HG03432 (cell line): ENCODE measurements around the gene CD2.

Source experiments
- ATAC-seq: cut with Tn5 transposase; IDR thresholded peaks from one replicate; pipeline ENCODE4 v1.9.1; 2021; ENCODE audit warnings: mild to moderate bottlenecking, moderate library complexity; ENCODE audit not compliant: unreplicated experiment

Gene CD2

DNA sequence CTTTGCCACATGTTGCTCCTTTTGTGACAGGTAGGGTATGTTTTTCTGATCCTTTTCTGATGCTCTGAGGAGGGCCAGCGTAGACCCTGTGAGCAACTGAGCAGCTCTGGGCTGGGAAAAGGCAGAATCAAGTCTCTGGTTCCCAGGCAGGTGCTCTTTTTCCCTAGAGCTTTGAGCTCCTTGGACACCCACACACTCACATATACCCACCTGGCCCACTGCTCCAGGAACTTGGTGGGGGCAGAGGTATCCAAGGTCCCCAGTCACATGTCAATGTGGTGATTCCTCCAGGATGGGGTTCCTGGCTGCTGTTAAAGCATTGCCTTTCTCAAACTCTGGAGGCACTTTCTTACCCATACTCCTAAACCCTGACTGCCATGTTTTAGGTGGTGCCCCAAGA is 5.4 kb downstream of the CD2 start:
- ATAC-seq = no peak

DNA sequence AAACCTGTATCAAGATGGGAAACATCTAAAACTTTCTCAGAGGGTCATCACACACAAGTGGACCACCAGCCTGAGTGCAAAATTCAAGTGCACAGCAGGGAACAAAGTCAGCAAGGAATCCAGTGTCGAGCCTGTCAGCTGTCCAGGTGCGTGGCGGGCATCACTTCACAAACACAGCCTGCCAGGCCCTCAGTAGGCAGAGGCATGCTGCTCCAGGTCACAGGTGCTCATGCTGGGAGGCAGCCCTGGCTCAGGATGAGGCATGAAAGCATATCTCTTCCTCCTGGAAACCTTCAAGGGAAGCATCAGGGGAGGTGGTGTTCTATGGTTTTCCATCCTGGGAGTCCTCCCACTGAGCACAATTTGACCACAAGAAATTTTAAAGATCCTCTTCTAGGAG is 6.3 kb downstream of the CD2 start:
- ATAC-seq = no peak

DNA sequence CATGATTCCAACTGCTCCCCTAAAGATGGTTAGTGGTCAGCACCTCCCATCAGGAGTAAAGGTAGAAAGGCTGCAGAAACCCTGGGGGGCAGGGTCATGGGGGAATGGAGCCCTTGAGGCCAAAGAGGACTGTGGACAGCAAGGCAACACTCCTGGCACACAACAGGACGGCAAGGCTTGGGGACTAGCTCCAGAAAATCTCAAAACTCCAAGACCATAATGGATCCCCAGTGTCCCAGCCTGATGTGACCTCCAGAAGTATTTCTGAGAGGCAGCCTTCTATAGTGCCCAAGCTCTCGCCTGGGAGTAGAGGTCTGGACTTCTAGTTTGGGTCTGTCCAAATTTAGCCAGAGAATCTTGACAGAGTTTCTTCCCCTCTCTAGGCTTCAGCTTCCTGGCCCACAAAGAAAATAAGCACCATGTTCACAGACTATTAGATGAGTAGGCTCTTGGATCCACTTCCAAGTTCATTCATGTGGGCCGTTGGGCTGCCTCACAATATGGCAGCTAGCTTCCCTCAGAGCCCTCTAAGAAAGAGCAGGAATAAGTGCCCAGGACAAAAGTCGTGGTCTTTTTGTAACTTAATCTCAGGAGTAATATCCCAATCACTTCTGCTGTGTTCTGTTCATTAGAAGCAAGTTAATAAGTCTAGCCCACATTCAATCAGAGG is 6.9 kb downstream of the CD2 start:
- no peak for ATAC-seq

DNA sequence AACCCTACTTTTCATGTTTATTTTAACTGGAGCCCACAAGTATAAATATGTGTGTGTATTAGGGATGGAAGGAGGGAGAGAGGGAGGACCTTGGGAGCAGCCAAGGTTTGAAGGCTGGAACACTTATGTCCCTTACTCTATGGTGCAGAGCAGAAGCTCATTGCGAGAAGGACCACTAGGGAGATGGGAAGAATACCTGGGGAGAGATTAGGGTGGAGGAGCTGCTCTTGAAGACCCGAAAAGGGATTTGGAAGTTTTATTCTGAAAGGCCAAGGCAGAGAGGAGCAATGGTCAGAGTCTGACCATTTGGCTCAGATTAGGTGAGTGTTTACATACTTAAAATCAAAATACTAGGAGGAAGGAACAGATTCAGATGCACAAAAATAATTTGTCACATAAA is 8.1 kb downstream of the CD2 start:
- ATAC-seq = no peak

DNA sequence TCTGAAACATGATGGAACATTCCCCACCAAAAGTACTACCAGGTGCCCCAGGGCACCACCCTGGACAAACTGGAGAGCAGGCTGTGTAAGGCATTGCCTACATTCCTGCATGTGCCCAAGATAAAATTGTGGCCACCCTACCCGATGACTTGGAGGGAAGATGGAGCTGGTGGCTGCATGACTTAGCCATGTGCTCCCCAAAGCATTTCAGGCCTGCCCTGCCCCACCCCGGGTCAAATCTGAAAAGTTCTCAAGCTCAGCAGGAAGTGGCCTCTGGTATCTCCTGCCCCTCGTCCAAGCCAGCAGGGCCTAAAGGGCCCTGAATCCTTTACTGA is 8.5 kb downstream of the CD2 start:
- no peak for ATAC-seq

DNA sequence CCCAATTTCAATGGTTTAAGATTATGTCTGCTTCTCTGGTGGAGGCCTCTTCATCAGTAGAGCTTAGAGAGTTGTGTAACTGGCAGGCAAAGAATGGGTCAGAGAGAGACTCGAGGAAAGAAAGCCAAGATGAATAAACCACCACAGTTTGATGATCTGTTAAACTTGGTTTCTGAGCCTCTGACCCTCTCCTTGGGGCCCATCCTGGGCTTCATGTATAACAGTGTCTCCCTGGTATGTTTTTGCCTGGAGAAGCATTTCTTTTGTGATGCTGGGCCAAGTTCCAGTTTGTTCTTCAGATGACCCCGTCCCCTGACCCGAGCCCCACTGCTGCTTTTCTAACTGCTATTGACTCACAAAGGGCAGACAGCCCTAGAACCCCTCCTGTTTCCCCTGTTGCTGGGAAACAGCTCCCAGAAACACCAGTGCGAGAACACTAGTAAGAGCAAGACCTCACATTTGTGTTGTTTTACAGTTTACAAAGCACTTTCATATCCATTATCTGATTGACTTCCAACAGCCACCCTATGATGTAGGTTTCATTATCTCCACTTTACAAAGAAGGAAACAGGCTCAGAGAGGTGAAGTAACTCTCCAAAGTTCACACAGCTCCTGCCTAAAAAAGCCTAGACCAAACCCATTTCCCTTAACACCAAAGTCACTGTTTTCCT is 9.0 kb downstream of the CD2 start:
- no peak for ATAC-seq

DNA sequence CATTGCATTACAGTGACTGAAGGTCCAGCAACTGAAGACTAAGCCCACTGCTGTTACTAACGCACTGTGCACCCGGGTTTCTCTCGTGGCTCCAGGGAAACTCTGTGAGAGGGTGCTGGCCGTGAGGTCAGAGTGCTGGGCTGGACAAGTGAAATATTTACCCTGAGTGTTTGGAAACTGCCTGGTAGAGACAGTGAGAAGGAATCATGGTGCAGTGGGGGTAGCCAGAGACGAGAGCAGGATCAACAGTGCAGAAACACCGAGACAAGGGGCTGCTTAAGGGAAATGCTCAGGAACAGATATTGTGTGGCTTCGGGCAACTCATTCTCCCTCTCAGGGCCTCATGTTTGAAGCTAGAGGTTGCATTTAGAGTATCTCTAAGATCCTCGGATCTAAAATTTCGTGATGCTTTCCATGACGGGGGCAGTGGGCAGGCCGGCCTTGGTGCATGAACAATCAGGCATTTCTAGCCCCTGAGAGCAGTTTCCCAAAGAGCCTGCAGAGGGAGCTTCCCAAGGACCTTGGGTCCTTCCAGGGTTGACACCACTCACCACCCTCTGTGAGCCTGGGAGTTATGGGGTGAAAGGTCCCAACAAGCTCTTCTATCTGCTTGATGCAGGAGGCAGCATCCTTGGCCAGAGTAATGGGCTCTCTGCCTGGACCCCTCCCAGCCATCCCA is 9.7 kb downstream of the CD2 start:
- no peak for ATAC-seq

DNA sequence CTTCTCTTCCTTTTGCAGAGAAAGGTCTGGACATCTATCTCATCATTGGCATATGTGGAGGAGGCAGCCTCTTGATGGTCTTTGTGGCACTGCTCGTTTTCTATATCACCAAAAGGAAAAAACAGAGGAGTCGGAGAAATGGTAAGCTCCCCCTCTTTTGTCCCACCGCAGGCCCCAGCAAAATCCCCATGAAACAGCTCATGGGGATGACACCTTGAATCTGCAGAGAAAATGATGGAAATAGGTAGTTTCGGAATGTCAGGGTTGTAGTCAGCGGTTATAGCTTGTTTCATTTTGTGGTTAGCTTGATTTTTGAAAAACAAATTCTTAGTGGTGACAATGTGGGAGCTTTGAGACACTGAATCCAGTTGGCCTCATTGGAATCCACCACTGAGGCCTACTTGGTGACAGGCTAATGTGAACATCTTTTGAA is 10.3 kb downstream of the CD2 start:
- ATAC-seq = no peak

DNA sequence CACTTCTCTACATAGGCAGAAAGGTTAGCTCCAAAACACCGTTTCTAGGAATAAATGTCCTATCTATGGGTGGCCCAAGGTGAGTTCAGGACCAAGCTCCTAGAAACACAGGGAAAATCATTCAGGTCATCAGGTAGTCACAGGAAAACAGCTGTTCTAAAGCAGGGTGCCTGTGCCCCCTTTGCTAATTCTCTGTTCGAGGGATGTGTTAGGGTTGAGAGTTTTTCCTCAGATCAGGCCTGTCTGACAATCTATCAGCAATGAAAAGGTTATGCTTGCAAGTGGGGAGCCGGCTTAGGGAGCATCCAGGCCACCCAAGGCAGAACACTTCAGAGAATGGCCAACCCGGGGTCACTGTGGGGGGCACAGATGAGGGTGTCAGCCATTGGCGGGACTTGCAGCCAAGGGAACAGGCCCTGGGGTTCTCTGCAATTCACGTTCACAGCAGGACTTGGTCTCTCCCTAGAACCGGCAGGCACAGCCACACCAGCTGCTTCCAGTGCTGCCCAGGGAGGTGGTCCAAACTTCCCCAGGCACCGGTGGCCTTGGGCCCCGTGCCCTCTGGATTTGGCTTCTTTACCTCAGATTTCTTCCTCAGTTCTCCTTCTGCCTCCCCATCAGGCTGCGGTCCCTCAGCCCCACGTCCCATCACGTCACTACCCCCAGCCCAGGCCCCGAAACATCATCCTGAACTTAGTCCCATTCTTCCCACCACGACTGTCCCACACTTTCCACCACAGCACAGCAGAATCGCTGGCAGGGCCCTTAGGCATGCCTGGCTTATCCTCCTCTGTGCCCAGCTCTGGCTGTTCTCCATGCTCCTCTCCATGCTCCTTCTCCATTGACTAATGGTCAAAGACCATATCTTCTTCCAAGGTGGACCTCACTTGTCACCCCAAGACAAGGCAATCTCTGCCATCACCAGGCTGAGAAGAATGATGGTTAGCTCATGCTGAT is 11.0 kb downstream of the CD2 start:
- ATAC-seq = no peak

DNA sequence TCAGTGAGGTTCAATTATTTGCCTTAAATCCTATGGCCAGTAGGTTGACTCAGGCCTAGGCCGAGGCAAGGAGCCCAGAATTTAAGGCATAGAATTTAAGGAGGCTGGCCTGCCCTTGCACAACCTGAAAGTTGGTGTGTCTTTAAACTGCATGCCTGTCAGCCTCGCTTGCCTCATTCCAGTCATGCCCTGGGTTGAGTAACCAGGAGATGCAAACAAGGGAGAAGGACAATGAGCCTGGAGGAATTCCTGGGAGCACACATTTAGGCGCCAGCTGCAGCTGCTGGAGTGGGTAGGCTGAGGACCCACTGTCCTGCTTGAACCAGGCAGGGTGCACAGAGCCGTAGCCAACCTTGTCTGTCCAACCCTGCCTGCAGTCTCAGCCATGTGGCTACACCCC is 11.7 kb downstream of the CD2 start:
- no peak for ATAC-seq

DNA sequence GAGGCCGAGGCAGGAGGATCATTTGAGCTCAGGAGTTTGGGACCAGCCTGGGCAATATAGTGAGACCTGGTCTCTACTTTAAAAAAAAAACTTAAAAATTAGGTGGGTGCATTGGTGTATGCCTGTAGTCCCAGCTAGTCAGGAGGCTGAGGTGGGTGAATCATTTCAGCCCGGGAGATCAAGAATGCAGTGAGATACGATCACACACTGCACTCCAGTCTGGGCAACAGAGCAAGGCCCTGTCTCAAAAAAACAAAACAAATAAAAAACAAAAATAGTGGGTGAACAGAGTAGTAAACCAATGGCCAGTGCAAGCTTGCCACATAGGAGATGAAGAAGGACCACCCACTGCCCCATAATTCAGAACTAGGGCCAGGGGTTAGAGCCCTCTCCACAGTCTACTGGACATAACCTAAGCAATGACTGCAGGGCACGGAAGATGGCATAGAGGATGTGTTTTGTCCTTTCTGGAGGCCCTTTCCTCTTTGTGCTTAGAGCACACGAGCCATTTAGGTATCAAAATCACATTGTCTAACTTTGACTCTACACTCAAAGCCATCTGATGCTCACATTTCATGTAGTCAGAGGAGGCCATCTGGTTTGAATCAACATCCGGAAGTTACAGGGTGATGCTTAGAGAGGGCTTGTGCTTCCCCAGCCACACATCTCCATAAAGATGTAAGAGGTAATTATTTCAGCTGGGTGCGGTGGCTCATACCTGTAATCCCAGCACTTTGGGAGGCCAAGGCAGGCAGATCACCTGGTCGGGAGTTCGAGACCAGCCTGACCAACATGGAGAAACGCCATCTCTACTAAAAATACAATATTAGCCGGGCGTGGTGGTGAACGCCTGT is 12.6 kb downstream of the CD2 start:
- ATAC-seq = no peak

DNA sequence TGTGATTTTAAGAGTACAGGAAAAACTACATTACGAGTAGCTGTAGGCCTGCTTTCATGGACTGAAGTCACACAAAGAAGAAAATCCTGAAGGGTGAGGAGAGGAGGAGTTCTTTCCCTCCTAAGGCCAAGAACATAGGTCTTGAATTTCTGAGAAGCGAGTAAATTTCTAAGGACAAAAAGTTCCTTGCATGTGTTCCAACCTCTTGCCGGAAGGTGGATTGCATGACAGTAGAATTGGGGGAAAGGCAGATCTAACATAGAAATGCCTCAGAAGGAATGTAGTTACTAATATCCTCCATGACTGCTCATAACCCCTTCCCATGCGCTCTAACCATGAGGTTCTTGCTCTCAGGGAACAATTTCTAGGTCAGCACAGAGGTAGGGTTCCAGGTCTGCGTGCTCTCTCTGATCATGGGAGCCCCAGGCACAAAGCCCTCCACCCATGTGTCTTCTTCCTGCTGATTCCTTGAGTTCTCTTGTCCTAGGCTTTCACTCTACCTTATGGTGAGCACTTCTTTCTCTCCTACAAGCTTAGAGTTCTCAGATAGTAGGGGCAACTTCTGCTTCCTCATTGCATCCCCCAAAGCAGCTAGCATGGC is 13.7 kb downstream of the CD2 start:
- no peak for ATAC-seq

DNA sequence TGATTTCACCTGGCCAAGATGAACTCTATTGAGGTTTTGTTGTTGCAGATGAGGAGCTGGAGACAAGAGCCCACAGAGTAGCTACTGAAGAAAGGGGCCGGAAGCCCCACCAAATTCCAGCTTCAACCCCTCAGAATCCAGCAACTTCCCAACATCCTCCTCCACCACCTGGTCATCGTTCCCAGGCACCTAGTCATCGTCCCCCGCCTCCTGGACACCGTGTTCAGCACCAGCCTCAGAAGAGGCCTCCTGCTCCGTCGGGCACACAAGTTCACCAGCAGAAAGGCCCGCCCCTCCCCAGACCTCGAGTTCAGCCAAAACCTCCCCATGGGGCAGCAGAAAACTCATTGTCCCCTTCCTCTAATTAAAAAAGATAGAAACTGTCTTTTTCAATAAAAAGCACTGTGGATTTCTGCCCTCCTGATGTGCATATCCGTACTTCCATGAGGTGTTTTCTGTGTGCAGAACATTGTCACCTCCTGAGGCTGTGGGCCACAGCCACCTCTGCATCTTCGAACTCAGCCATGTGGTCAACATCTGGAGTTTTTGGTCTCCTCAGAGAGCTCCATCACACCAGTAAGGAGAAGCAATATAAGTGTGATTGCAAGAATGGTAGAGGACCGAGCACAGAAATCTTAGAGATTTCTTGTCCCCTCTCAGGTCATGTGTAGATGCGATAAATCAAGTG is 14.3 kb downstream of the CD2 start:
- ATAC-seq = no peak

DNA sequence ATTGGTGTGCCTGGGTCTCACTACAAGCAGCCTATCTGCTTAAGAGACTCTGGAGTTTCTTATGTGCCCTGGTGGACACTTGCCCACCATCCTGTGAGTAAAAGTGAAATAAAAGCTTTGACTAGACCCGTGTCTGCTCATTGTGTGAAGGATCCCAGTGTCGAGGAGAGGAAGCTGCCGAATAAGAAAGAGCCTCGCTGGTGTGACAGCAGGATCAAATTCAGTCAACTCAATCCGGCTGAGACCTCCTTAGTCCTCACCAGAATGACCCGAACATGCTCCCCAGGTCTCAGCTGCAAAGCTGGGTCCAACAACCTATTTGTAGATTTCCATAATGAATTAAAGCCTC is 14.8 kb downstream of the CD2 start:
- no peak for ATAC-seq

DNA sequence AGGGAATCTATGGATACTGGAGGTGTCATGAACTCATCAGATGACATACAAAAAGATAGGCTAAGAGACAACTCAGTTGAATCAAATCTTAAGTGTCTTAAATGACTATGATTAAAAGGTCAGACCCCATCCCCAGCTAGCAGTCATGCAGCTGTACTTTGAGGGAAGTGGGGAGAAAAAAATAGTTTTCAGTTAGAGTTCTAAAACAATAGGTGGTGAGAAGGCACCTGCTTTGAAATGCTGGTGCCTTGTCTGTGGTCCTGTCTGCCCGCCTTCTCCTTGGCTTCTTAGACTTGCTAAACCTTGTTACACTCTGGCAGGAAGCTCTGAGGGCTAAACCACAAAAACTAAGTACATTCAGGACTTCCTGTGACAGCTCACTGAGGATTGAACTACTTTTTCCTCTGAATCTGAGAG is 15.3 kb downstream of the CD2 start:
- peak; percentile 92 for ATAC-seq

DNA sequence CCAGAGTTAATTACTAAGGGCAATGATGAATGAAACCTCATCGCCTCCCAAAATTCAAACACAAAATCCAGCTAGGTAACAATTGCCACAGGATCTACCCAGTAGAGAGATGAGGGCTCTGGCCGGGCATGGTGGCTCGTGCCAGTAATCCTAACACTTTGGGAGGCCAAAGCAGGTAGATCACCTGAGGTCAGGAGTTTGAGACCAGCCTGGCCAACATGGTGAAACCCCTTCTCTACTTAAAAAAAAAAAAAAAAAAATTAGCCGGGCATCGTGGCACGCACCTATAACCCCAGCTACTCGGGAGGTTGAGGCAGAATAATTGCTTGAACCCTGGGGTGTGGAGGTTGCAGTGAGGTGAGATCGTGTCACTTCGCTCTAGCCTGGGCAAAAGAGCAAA is 15.8 kb downstream of the CD2 start:
- ATAC-seq = peak; percentile 11

DNA sequence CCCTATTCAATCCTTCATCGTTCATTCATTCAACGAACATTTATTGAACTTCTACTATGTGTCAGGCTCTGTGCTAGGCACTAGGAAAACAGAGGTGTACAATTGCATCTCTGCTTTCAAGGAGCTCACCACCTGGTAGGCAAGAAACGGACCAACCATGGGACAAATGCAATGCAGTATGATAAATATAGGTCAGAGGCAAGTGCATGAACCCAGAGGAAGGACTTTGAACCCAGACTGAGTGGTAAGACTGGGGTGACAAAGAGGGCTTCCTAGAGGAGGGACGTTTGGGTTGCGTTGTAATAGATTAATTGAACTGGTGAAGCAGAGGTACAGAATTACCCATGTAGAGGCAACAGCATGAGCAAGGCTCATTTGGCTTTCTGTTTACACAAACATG is 16.4 kb downstream of the CD2 start:
- ATAC-seq = no peak

DNA sequence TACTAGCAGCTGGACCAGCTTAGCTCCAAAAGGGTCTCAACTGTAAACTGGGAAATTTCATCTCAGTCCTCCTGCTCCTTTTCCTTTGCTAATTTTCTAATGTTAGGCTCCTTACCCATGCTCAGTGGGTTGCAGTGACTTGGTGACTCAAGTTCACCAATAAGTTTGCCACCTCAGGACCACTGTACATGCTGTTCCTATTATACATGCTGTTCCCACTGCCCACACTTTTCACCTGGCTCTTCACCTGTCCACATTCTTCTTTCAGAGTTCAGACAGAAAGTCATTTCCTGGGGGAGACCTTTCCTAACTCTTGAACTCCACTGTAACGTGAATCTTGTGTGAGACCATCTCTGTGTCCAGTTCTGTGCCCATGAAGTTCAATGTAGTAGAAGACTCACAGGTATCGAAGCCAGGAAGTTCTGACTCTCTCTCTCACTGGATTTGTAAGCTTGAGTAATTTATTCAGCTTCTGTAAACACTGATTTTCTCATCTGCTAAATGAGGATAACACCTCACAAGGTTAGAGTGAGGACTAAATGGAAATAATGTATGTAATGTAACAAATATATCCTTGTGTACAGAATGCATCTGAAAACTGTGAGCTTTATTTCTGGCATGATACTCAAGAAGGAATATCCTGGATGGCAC is 17.9 kb downstream of the CD2 start:
- no peak for ATAC-seq

DNA sequence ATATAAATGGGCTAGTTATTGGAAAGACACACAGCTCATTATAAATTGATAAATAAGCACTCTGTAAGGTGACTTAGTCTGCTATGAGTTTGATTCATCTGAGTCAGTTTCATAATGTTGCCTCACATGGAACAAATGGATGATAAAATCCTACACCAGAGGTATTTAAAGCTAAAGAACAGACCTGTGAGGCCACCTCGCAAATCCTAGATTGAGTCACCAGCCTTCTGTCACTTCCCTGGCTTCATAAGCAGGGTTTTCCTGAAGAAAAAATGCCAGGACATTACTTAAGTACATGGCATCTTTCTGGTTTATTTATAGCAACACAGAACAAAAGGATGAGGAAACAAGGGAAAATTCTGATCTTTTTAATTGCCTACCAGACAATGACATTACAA is 18.4 kb downstream of the CD2 start:
- no peak for ATAC-seq
